ENCODE results near the gene IL16. TPM values are rescaled to one million over a fixed set of nuclear protein-coding genes. Genes with fewer than 3 reads are reported as not detected.

Gene IL16
- total and polyA plus RNA-seq, 9 donors: 1.8 to 16.5 (median 9.0) TPM

GRCh38 chr15:81361891-81362290, 165.2 kb downstream of the IL16 start:
- H3K36me3 ChIP-seq: no peaks in the 10 kb centered on the region
- intact Hi-C loops (cut with DNase I): no loop called here
- no peaks in the 10 kb centered on the region for H3K9me3 ChIP-seq
- 94 to 96% (median 95%) methylated on average over 7 of the region's 7 CpGs for WGBS, 3 donors
- no peak overlapping the region for H3K27ac ChIP-seq
- H3K4me1 ChIP-seq (ENCODE audit: insufficient read depth): peaks cover 2% of the 10 kb centered on the region
- no peak for DNase-seq
- TF ChIP-seq CTCF (IDR thresholded peaks at IDR 0.05): no peak
- TF ChIP-seq POLR2A (IDR thresholded peaks at IDR 0.05): no peak
- TF ChIP-seq EP300 (IDR thresholded peaks at IDR 0.05): no peak
- no peaks in the 10 kb centered on the region for H3K27me3 ChIP-seq
- H3K4me3 ChIP-seq: no peak overlapping the region

DNA sequence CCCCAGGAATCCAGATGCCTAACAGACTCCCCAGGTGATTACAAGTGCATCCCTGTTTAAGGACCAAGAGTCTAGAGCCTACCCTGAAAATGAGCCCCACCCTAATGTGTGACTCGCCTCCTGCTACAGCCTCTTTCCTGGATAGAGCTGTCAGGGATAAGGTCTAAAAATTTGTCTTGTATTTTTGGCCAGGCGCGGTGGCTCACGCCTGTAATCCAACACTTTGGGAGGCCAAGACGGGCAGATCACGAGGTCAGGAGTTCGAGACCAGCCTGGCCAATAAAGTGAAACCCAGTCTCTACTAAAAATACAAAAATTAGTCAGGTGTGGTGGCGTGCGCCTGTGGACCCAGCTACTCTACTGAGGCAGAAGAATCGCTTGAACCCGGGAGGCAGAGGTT, 166.1 kb downstream of the IL16 start:
- no peaks in the 10 kb centered on the region for H3K36me3 ChIP-seq
- no peak overlapping the region for H3K27ac ChIP-seq
- 80 to 92% (median 84%) methylated on average over 11 of the region's 11 CpGs for WGBS, 3 donors
- no peak for DNase-seq
- H3K4me1 ChIP-seq (ENCODE audit: insufficient read depth): peaks cover 2% of the 10 kb centered on the region
- intact Hi-C loops (cut with DNase I): no loop called here
- H3K9me3 ChIP-seq: no peaks in the 10 kb centered on the region
- TF ChIP-seq POLR2A (IDR thresholded peaks at IDR 0.05): no peak
- no peak for TF ChIP-seq CTCF (IDR thresholded peaks at IDR 0.05)
- TF ChIP-seq EP300 (IDR thresholded peaks at IDR 0.05): no peak
- no peaks in the 10 kb centered on the region for H3K27me3 ChIP-seq
- H3K4me3 ChIP-seq: no peak overlapping the region

- DNase-seq: no peak
- no peaks in the 10 kb centered on the region for H3K9me3 ChIP-seq
- WGBS, 3 donors: 26 to 48% (median 28%) methylated on average over 3 of the region's 3 CpGs
- peaks cover 2% of the 10 kb centered on the region for H3K4me1 ChIP-seq (ENCODE audit: insufficient read depth)
- no peak overlapping the region for H3K4me3 ChIP-seq
- H3K36me3 ChIP-seq: no peaks in the 10 kb centered on the region
- intact Hi-C loops (cut with DNase I): no loop called here
- no peaks in the 10 kb centered on the region for H3K27me3 ChIP-seq
- H3K27ac ChIP-seq: no peak overlapping the region
- TF ChIP-seq EP300 (IDR thresholded peaks at IDR 0.05) (no peak), CTCF (IDR thresholded peaks at IDR 0.05) (no peak), POLR2A (IDR thresholded peaks at IDR 0.05) (no peak)
Measured at GRCh38 chr15:81363276-81363675, 166.6 kb downstream of the IL16 start.

Other genes with a start within 250 kb of the IL16 start
- gene MESD, start 207.1 kb upstream of the IL16 start, total RNA-seq: 10 to 100 TPM; 20.7 to 34.2 (median 29.3) TPM
- gene MESD, start 207.1 kb upstream of the IL16 start, polyA plus RNA-seq: 10 to 100 TPM; 18.0 to 34.8 TPM
- 10 to 100 TPM in 5 of 7 donors, 1 to 10 TPM in 2; 8.6 to 15.2 (median 10.4) TPM for gene TLNRD1, start 196.0 kb upstream of the IL16 start, total RNA-seq
- 1 to 10 TPM; 4.2 to 4.8 TPM for gene TLNRD1, start 196.0 kb upstream of the IL16 start, polyA plus RNA-seq
- gene CFAP161, start 62.6 kb upstream of the IL16 start, total RNA-seq: 1 to 10 TPM in 2 of 7 donors, under 1 TPM in 4, not detected in 1; 0.23 to 6.0 (median 0.58) TPM
- gene CFAP161, start 62.6 kb upstream of the IL16 start, polyA plus RNA-seq: under 1 TPM; 0.15 to 0.97 TPM
- gene STARD5, start 127.3 kb downstream of the IL16 start, total RNA-seq: 1 to 10 TPM; 3.8 to 8.6 (median 6.1) TPM
- 1 to 10 TPM; 6.3 to 9.4 TPM for gene STARD5, start 127.3 kb downstream of the IL16 start, polyA plus RNA-seq
- under 1 TPM in 2 of 7 donors, not detected in 5; 0.05 to 0.23 TPM for gene TMC3, start 177.3 kb downstream of the IL16 start, total RNA-seq
- gene TMC3, start 177.3 kb downstream of the IL16 start, polyA plus RNA-seq: not detected